ENCODE results near the gene SARDH. TPM values are rescaled to one million over a fixed set of nuclear protein-coding genes. Genes with fewer than 3 reads are reported as not detected.

Gene SARDH
- total RNA-seq, 4 donors from 2014 or later, result 0.62 to 2.3 (median 1.2) TPM; not detected in 1

DNA sequence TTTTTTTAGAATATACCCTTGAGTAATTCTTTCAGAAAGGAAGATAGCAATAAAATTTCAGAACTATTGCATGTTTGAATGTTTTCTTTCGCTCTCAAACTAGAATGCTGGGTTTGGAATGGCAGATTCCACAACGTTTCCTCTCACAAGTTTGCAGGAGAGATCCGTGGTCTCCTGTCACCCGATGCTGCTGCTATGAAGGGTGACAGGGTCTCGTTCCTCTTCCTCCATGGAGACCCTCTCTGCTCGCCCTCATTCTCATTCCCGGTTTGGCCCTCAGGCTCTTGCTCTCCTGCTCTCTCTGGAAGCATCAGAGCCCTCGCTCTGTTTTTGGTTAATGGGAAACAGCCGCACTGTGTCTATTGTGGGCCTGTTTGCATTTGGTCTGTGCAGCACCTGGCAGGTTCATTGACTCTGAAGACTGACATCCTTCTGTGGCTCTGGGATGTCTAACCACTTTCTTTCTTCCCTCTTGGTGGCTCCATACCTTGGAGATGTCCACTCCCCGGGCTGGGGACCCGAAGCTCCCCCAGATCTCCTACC is 116.4 kb downstream of the SARDH start:
- peaks cover 61% of the 10 kb centered on the region for H3K27me3 ChIP-seq
- 66 to 70% methylated on average over 10 of the region's 11 CpGs for WGBS, 2 donors (ENCODE audit: low coverage in 1 of 2)
- ATAC-seq, result no peak

DNA sequence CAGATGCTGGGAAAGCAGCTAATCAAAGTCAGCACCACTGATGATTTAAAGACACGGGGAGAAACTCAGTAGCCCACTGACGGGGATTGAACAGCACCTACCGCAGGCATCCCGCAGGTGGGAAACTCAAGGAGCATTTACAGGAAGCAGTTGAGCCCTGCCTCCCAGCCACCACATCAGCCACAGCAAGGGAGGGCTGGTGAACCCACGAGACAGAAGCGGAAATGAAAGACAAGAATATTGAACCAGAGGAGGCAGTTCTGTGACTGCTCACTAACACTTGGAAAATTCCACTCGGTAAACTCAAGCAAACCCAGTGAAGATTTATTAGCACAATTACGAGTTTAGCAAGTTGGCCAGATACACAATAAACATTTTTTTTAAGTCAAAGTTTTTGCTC is 118.4 kb downstream of the SARDH start:
- TF ChIP-seq POLR2AphosphoS5 (IDR thresholded peaks at IDR 0.05) (no peak), POLR2A (IDR thresholded peaks at IDR 0.05) (no peak), EP300 (IDR thresholded peaks at IDR 0.05) (no peak)
- TF ChIP-seq, protein P1, sequence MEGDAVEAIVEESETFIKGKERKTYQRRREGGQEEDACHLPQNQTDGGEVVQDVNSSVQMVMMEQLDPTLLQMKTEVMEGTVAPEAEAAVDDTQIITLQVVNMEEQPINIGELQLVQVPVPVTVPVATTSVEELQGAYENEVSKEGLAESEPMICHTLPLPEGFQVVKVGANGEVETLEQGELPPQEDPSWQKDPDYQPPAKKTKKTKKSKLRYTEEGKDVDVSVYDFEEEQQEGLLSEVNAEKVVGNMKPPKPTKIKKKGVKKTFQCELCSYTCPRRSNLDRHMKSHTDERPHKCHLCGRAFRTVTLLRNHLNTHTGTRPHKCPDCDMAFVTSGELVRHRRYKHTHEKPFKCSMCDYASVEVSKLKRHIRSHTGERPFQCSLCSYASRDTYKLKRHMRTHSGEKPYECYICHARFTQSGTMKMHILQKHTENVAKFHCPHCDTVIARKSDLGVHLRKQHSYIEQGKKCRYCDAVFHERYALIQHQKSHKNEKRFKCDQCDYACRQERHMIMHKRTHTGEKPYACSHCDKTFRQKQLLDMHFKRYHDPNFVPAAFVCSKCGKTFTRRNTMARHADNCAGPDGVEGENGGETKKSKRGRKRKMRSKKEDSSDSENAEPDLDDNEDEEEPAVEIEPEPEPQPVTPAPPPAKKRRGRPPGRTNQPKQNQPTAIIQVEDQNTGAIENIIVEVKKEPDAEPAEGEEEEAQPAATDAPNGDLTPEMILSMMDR (IDR thresholded peaks at IDR 0.05), result no peak
- no peak overlapping the region for H3K27ac ChIP-seq
- ATAC-seq, result no peak
- H3K4me1 ChIP-seq, result no peaks in the 10 kb centered on the region
- no peaks in the 10 kb centered on the region for H3K36me3 ChIP-seq
- H3K27me3 ChIP-seq, result peaks cover 76% of the 10 kb centered on the region
- no peak overlapping the region for H3K4me3 ChIP-seq
- 12% methylated on average over 7 to 8 of the region's 8 CpGs for WGBS, 2 donors (ENCODE audit: low coverage in 1 of 2)
- no peaks in the 10 kb centered on the region for H3K9me3 ChIP-seq

More for the DNA sequence above, 116.4 kb downstream of the SARDH start:
- TF ChIP-seq, protein P1 (IDR thresholded peaks at IDR 0.05), result no peak
- TF ChIP-seq POLR2A (IDR thresholded peaks at IDR 0.05) (no peak), EP300 (IDR thresholded peaks at IDR 0.05) (no peak)
- H3K36me3 ChIP-seq, result no peaks in the 10 kb centered on the region
- H3K4me3 ChIP-seq, result no peak overlapping the region
- H3K9me3 ChIP-seq, result peaks cover 0 to 17% (median 0%) of the 10 kb centered on the region in 3 donors
- H3K4me1 ChIP-seq, result no peaks in the 10 kb centered on the region
- no peak overlapping the region for H3K27ac ChIP-seq

DNA sequence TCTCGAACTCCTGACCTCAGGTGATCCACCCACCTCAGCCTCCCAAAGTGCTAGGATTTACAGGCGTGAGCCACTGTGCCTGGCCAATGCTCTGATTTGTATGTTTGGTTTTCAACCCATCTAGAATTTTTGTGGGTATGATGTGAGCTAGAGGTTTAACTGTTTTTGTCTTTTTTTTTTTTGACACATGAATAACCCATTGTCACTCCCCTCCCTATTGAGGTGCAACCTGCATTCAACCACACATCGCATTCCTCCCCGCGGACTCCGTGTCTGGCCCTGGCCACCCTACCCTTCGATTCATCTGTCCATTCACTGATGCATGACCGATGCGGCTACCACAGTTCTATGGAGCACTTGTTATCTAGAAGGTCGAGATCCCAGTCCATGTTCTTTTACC is 119.4 kb downstream of the SARDH start:
- no peaks in the 10 kb centered on the region for H3K36me3 ChIP-seq

DNA sequence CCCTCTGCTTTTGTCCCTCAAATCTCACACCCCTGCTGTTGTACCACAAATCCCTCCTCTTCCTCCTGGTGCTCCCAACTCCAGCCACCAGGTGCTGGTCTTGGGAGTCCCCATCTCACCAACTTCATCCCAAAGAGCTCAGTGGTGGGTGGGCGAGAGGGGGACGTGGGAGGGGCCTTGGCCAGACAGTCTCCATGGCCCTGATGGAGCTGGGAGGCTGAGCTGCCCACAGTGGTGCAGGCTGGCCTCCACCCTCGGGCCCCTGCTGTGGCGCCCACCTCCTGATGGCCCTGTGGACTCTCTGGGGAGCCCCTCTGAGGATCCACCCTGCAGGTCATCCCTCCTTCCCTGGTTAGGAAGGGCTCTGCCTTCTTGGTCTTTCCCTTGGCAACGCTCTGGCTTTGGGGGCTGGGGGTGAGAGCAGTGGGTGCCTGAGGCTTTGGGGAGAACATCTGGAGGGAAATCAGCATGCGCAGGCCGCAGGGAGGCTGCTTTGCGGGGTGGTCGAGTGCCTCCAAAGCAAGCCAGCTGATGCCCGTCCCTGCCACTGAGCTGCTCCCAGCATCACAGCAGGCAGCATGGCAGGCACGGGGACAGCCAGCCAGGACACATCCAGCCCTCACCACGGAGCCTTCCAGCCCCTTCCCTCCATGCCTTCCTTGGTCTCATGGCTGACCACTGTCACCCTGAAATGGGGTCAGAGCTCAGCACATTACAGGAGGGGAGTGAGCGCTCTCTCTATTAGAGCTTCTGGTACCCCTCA is 121.3 kb downstream of the SARDH start:
- Histone ChIP-seq H3K4me1 (no peaks in the 10 kb centered on the region), H3K4me3 (no peak overlapping the region), H3K36me3 (no peaks in the 10 kb centered on the region), H3K27me3 (peaks cover 77% of the 10 kb centered on the region), H3K9me3 (no peaks in the 10 kb centered on the region), H3K27ac (no peak overlapping the region)
- WGBS, 2 donors (ENCODE audit: low coverage in 1 of 2), result 50% methylated on average over 1 of the region's 13 CpGs; no CpG with 5 or more reads in 1 of the 2 donors
- no peak for ATAC-seq
- TF ChIP-seq, protein P1 (IDR thresholded peaks at IDR 0.05), result no peak
- TF ChIP-seq POLR2A (IDR thresholded peaks at IDR 0.05), result no peak
- no peak for TF ChIP-seq POLR2AphosphoS5 (IDR thresholded peaks at IDR 0.05)
- TF ChIP-seq EP300 (IDR thresholded peaks at IDR 0.05), result no peak

More for the DNA sequence above, 119.4 kb downstream of the SARDH start:
- no peaks in the 10 kb centered on the region for H3K4me1 ChIP-seq
- ATAC-seq, result no peak
- H3K4me3 ChIP-seq, result no peak overlapping the region
- no peaks in the 10 kb centered on the region for H3K9me3 ChIP-seq
- 80 to 85% methylated on average over 6 to 9 of the region's 10 CpGs for WGBS, 2 donors (ENCODE audit: low coverage in 1 of 2)
- H3K27ac ChIP-seq, result no peak overlapping the region
- peaks cover 76% of the 10 kb centered on the region for H3K27me3 ChIP-seq
- TF ChIP-seq POLR2AphosphoS5 (IDR thresholded peaks at IDR 0.05) (no peak), EP300 (IDR thresholded peaks at IDR 0.05) (no peak), POLR2A (IDR thresholded peaks at IDR 0.05) (no peak)
- TF ChIP-seq, protein P1 (IDR thresholded peaks at IDR 0.05), result no peak
